ENCODE results near the gene TBX5. TPM values are rescaled to one million over a fixed set of nuclear protein-coding genes. Genes with fewer than 3 reads are reported as not detected.
"Not testable (repeated sequence)": the region's sequence is repeated elsewhere in the genome, so short reads cannot be mapped to it uniquely, and the experiment has no call there.

TBX5 gene
- total and polyA plus RNA-seq, 12 donors, result 0.07 to 0.27 (median 0.14) TPM; not detected in 8

GRCh38 chr12:114361545-114361944 lies 44.4 kb downstream of the TBX5 start:
- intact Hi-C loops (cut with DNase I), result no loop called here
- no peaks in the 10 kb centered on the region for H3K9me3 ChIP-seq (replicated peaks in 1 of 3)
- H3K4me1 ChIP-seq (replicated peaks in 1 of 2), result no peaks in the 10 kb centered on the region
- TF ChIP-seq POLR2A (IDR thresholded peaks at IDR 0.05) (no peak), CTCF (IDR thresholded peaks at IDR 0.05) (no peak)
- no peak overlapping the region for H3K4me3 ChIP-seq
- 35 to 58% (median 45%) methylated on average over 5 of the region's 5 CpGs for WGBS, 4 donors
- H3K36me3 ChIP-seq (replicated peaks in 1 of 2), result no peaks in the 10 kb centered on the region
- H3K27ac ChIP-seq, result no peak overlapping the region
- H3K27me3 ChIP-seq, result peaks cover 16% of the 10 kb centered on the region
- DNase-seq, result no peak

GRCh38 chr12:114360485-114360884 lies 45.5 kb downstream of the TBX5 start:
- H3K27ac ChIP-seq, result no peak overlapping the region
- DNase-seq, result no peak
- H3K4me1 ChIP-seq (replicated peaks in 1 of 2), result no peaks in the 10 kb centered on the region
- TF ChIP-seq POLR2A (IDR thresholded peaks at IDR 0.05) (no peak), CTCF (IDR thresholded peaks at IDR 0.05) (no peak)
- no peaks in the 10 kb centered on the region for H3K36me3 ChIP-seq (replicated peaks in 1 of 2)
- intact Hi-C loops (cut with DNase I), result no loop called here
- no peaks in the 10 kb centered on the region for H3K9me3 ChIP-seq (replicated peaks in 1 of 3)
- H3K27me3 ChIP-seq, result peaks cover 21% of the 10 kb centered on the region
- no peak overlapping the region for H3K4me3 ChIP-seq

- intact Hi-C loops (cut with DNase I), result no loop called here
- no peak overlapping the region for H3K4me3 ChIP-seq
- no peak overlapping the region for H3K27ac ChIP-seq
- peaks cover 17% of the 10 kb centered on the region for H3K27me3 ChIP-seq
- WGBS, 4 donors, result 56 to 70% (median 62%) methylated on average over 5 to 16 of the region's 16 CpGs
- DNase-seq, result no peak
- TF ChIP-seq POLR2A (IDR thresholded peaks at IDR 0.05) (no peak), CTCF (IDR thresholded peaks at IDR 0.05) (no peak)
- H3K4me1 ChIP-seq (replicated peaks in 1 of 2), result no peaks in the 10 kb centered on the region
- H3K36me3 ChIP-seq (replicated peaks in 1 of 2), result no peaks in the 10 kb centered on the region
- no peaks in the 10 kb centered on the region for H3K9me3 ChIP-seq (replicated peaks in 1 of 3)
Observed at GRCh38 chr12:114355389-114356088, 50.4 kb downstream of the TBX5 start.

- H3K4me3 ChIP-seq; intact Hi-C loops (cut with DNase I); H3K27me3 ChIP-seq; DNase-seq; H3K27ac ChIP-seq; H3K9me3 ChIP-seq (replicated peaks in 1 of 3); H3K36me3 ChIP-seq (replicated peaks in 1 of 2); H3K4me1 ChIP-seq (replicated peaks in 1 of 2): not testable (repeated sequence)
- 78 to 83% (median 81%) methylated on average over 7 of the region's 7 CpGs for WGBS, 4 donors
Observed at GRCh38 chr12:114349239-114349638, 56.7 kb downstream of the TBX5 start.

GRCh38 chr12:114347861-114348260 lies 58.1 kb downstream of the TBX5 start:
- intact Hi-C loops (cut with DNase I), result no loop called here
- peaks cover 6% of the 10 kb centered on the region for H3K27me3 ChIP-seq
- H3K36me3 ChIP-seq (replicated peaks in 1 of 2), result no peaks in the 10 kb centered on the region
- H3K9me3 ChIP-seq (replicated peaks in 1 of 3), result no peaks in the 10 kb centered on the region
- H3K27ac ChIP-seq, result no peak overlapping the region
- no peak for TF ChIP-seq CTCF (IDR thresholded peaks at IDR 0.05)
- no peak for TF ChIP-seq POLR2A (IDR thresholded peaks at IDR 0.05)
- no peak for DNase-seq
- no peaks in the 10 kb centered on the region for H3K4me1 ChIP-seq (replicated peaks in 1 of 2)
- 81 to 89% (median 83%) methylated on average over 3 of the region's 3 CpGs for WGBS, 4 donors
- no peak overlapping the region for H3K4me3 ChIP-seq
